Mesothelial cell of epicardium (in vitro differentiated cells): ENCODE measurements around the gene CRISPLD2. TPM values are rescaled to one million over a fixed set of nuclear protein-coding genes. Genes with fewer than 3 reads are reported as not detected.
"Not testable (repeated sequence)": the region's sequence is repeated elsewhere in the genome, so short reads cannot be mapped to it uniquely, and the experiment has no call there.

Experiments
- DNase-seq, 2 experiments: peaks; one replicate each; pipeline ENCODE4 v3.0.0; 2021; ENCODE audit warnings: low spot score in 2 of 2; ENCODE audit not compliant: unreplicated experiment in 2 of 2
- H3K27ac Mint-ChIP-seq: 2 replicates; pipeline ENCODE4 v1.8.0; 2021; ENCODE audit warnings: mixed read lengths
- H3K27me3 Mint-ChIP-seq: 2 replicates; pipeline ENCODE4 v1.8.0; 2021; ENCODE audit warnings: low read depth, mixed read lengths
- H3K36me3 Mint-ChIP-seq: 2 replicates; pipeline ENCODE4 v1.8.0; 2021; ENCODE audit warnings: mixed read lengths
- H3K4me1 Mint-ChIP-seq: 2 replicates; pipeline ENCODE4 v1.8.0; 2021; ENCODE audit warnings: mixed read lengths
- H3K4me3 Mint-ChIP-seq: 2 replicates; pipeline ENCODE4 v1.8.0; 2021; ENCODE audit warnings: mild to moderate bottlenecking, moderate library complexity, mixed read lengths
- H3K9me3 Mint-ChIP-seq: 2 replicates; pipeline ENCODE4 v1.8.0; 2021; ENCODE audit warnings: mixed read lengths
- CTCF ChIP-seq: fragments of 200-600 bp; sonication (generic); IDR thresholded peaks from one replicate; pipeline ENCODE4 v1.5.0; 2021; ENCODE audit warnings: antibody characterized with exemption; ENCODE audit not compliant: unreplicated experiment
- total RNA-seq: library from RNA; stranded (reverse); gene quantifications from 3 replicates; pipeline ENCODE4 v1.2.1, GENCODE V29; 2021

Gene CRISPLD2
- total RNA-seq, 1 donor from 2014 or later: 80.1 TPM

- Mint-ChIP-seq H3K36me3 (peaks cover 29% of the 10 kb centered on the region), H3K4me3 (no peak overlapping the region), H3K9me3 (peaks cover 5% of the 10 kb centered on the region), H3K27ac (no peak overlapping the region), H3K4me1 (no peaks in the 10 kb centered on the region), H3K27me3 (no peaks in the 10 kb centered on the region)
- DNase-seq: no peak
- TF ChIP-seq CTCF: no peak
These were observed 31.7 kb downstream of the CRISPLD2 start for GRCh38 chr16:84851192-84852127.

- Mint-ChIP-seq H3K36me3 (peaks cover 41% of the 10 kb centered on the region), H3K9me3 (peaks cover 5% of the 10 kb centered on the region), H3K4me3 (no peak overlapping the region), H3K27ac (no peak overlapping the region), H3K4me1 (no peaks in the 10 kb centered on the region), H3K27me3 (no peaks in the 10 kb centered on the region)
- no peak for TF ChIP-seq CTCF
- DNase-seq: no peak
These were observed 33.7 kb downstream of the CRISPLD2 start for GRCh38 chr16:84853534-84853933.

GRCh38 chr16:84854759-84855158, 35.0 kb downstream of the CRISPLD2 start:
- no peak for TF ChIP-seq CTCF
- peaks cover 53% of the 10 kb centered on the region for H3K36me3 Mint-ChIP-seq
- no peak overlapping the region for H3K27ac Mint-ChIP-seq
- H3K27me3 Mint-ChIP-seq: no peaks in the 10 kb centered on the region
- no peaks in the 10 kb centered on the region for H3K4me1 Mint-ChIP-seq
- DNase-seq: no peak
- peaks cover 15% of the 10 kb centered on the region for H3K9me3 Mint-ChIP-seq
- H3K4me3 Mint-ChIP-seq: no peak overlapping the region

GRCh38 chr16:84855435-84856202, 35.8 kb downstream of the CRISPLD2 start:
- not testable (repeated sequence) for DNase-seq, H3K27ac Mint-ChIP-seq, H3K27me3 Mint-ChIP-seq, H3K4me3 Mint-ChIP-seq, H3K4me1 Mint-ChIP-seq
- H3K9me3 Mint-ChIP-seq: peaks cover 23% of the 10 kb centered on the region
- H3K36me3 Mint-ChIP-seq: peaks cover 58% of the 10 kb centered on the region

GRCh38 chr16:84856203-84856581, 36.4 kb downstream of the CRISPLD2 start:
- H3K27ac Mint-ChIP-seq, H3K4me3 Mint-ChIP-seq, DNase-seq, H3K4me1 Mint-ChIP-seq, H3K27me3 Mint-ChIP-seq: not testable (repeated sequence)
- Mint-ChIP-seq H3K36me3 (peaks cover 58% of the 10 kb centered on the region), H3K9me3 (peaks cover 23% of the 10 kb centered on the region)

GRCh38 chr16:84856811-84857210, 37.0 kb downstream of the CRISPLD2 start:
- H3K36me3 Mint-ChIP-seq: peaks cover 58% of the 10 kb centered on the region
- DNase-seq, H3K27ac Mint-ChIP-seq, H3K27me3 Mint-ChIP-seq, H3K4me3 Mint-ChIP-seq, H3K4me1 Mint-ChIP-seq: not testable (repeated sequence)
- peaks cover 23% of the 10 kb centered on the region for H3K9me3 Mint-ChIP-seq

- H3K4me3 Mint-ChIP-seq: no peak overlapping the region
- peaks cover 60% of the 10 kb centered on the region for H3K36me3 Mint-ChIP-seq
- H3K9me3 Mint-ChIP-seq: peaks cover 23% of the 10 kb centered on the region
- no peaks in the 10 kb centered on the region for H3K27me3 Mint-ChIP-seq
- DNase-seq: no peak
- no peak overlapping the region for H3K27ac Mint-ChIP-seq
- no peak for TF ChIP-seq CTCF
- H3K4me1 Mint-ChIP-seq: no peaks in the 10 kb centered on the region
These were observed 39.9 kb downstream of the CRISPLD2 start for GRCh38 chr16:84859681-84860080.
